Body of pancreas (tissue), 4 donors: ENCODE measurements around the gene ARHGEF4.

Source experiments
- POLR2A ChIP-seq, 3 donors: fragments of 450-650 bp; IDR thresholded peaks; one replicate each; pipeline ENCODE4 v1.6.1; 2016; ENCODE audit warnings: antibody characterized with exemption in 3 of 3, mild to moderate bottlenecking in 2 of 3
- TF ChIP-seq, protein P1 (sequence below), 7 experiments: fragments of 450-650 bp in 4 of 7; fragments of 200-600 bp in 3 of 7; sonication (generic) in 3 of 7; IDR thresholded peaks; one replicate each; pipeline ENCODE4 v1.5.1; 2016 to 2019; ENCODE audit warnings: antibody characterized with exemption in 7 of 7

DNA sequence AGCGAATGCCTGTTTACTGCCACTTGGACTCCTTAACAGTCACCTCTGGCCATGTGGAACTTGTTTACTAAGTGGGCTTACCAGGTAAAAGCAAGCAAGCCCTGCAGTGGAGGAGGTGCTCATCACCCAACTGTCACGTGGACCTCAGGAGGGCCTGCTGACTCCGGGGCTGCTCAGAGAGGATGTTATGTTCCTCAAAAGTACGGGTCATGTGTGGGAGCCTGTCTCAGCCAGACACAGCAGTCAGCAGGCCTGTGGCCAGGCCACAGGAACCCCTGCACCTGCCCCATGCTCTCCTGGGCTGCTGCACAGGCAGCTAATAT, 45.1 kb upstream of the ARHGEF4 start:
- no peak for TF ChIP-seq POLR2A (IDR thresholded peaks at IDR 0.05)
- TF ChIP-seq, protein P1, sequence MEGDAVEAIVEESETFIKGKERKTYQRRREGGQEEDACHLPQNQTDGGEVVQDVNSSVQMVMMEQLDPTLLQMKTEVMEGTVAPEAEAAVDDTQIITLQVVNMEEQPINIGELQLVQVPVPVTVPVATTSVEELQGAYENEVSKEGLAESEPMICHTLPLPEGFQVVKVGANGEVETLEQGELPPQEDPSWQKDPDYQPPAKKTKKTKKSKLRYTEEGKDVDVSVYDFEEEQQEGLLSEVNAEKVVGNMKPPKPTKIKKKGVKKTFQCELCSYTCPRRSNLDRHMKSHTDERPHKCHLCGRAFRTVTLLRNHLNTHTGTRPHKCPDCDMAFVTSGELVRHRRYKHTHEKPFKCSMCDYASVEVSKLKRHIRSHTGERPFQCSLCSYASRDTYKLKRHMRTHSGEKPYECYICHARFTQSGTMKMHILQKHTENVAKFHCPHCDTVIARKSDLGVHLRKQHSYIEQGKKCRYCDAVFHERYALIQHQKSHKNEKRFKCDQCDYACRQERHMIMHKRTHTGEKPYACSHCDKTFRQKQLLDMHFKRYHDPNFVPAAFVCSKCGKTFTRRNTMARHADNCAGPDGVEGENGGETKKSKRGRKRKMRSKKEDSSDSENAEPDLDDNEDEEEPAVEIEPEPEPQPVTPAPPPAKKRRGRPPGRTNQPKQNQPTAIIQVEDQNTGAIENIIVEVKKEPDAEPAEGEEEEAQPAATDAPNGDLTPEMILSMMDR (IDR thresholded peaks at IDR 0.05), result no peak
